ENCODE data around the gene GNA12. TPM values are rescaled to one million over a fixed set of nuclear protein-coding genes. Genes with fewer than 3 reads are reported as not detected.

Gene GNA12
- polyA plus RNA-seq, 1 of the 3 experiments (the other 2 are of a cell fraction): 64.8 TPM

DNA sequence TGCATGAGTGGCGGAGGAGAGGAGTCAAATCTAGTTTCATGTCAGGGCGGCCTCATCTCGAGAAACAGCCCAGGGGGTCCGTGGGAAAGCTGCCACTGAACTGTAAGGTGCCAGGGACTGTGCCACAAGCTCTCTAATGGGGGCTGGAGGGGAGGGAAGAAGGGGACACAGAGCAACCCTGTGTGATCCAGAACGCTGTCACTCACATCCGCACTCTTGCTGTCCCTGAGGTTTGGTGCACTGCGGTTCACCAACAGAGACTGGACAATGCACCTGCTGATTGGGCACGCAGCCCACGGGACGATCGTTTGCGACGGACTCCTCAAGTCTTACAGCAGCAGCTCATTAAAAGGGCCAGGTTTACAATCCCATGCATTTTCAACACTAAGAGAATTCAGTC is 108.4 kb downstream of the GNA12 start (continued):
- TF ChIP-seq, protein P1, sequence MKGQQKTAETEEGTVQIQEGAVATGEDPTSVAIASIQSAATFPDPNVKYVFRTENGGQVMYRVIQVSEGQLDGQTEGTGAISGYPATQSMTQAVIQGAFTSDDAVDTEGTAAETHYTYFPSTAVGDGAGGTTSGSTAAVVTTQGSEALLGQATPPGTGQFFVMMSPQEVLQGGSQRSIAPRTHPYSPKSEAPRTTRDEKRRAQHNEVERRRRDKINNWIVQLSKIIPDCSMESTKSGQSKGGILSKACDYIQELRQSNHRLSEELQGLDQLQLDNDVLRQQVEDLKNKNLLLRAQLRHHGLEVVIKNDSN (IDR thresholded peaks at IDR 0.05; ENCODE audit: borderline replicate concordance, low read depth): no peak
- no peak for TF ChIP-seq YY1 (IDR thresholded peaks at IDR 0.05; ENCODE audit: low read depth)

DNA sequence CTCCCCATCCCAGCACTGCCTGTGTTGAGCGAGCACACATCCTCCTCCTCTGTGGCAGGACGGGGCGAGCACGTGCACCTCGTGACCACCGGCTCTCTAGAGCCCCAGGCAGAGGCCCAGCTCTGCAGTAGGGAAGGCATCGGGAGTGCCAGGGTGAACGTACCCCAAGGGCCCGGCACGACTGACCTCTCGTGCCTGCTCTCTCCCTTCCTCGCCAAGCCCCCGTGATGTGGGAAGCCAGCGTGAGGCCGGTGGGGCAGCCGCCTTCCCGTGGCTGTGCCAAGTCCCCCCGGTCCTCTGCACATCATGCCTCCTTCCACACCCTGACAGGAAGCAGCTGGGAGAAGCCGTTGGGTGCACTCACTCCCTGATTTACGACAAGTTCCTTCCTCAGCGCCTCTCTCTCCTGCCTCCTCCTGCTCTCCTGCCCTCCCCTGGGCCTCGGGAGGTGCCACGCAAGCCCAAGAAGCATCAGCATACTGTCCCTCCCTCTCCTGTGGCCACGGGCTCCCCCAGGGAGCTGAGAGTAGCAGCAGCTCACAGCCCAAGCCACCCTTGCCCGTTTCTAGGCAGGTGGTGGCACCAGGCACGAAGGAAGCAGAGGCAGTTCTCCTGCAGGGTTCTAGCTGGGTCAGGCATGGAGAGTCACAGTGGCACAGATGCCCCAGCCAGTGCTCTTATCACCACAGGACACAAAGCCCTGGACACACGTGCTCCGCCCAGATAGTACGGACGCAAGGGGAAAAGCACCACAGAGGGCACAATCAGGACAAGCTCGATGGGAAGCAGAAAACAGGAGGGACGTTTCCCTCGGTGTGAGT is 109.1 kb downstream of the GNA12 start:
- TF ChIP-seq RAD21 (IDR thresholded peaks at IDR 0.05; ENCODE audit: low read length) (no peak), GATA2 (CRISPR knock-in tag; IDR thresholded peaks at IDR 0.05) (0 out of 2 replicates have a peak, but pooled peaks have one; percentile 12)
- Histone ChIP-seq H3K27ac (ENCODE audit: low read depth in 2 of 2, low read length in 1 of 2) (no peak overlapping the region), H3K4me3 (ENCODE audit: low read depth in 2 of 2, low read length in 1 of 2) (no peak overlapping the region), H3K9me2 (no peaks in the 10 kb centered on the region), H3K79me2 (ENCODE audit: insufficient read depth) (peaks cover 19% of the 10 kb centered on the region; the same call in 1 of the 2 replicates), H3K9me3 (no peaks in the 10 kb centered on the region), H3K4me2 (no peak overlapping the region), H4K20me1 (ENCODE audit: insufficient read depth) (peaks cover 11% of the 10 kb centered on the region), H3F3A (replicated peaks; ENCODE audit: insufficient read depth) (no peaks in the 10 kb centered on the region), H3K27me3 (ENCODE audit: insufficient read depth) (no peaks in the 10 kb centered on the region), H3K9ac (no peak overlapping the region), H3K4me1 (ENCODE audit: control insufficient read depth in 1 of 2, insufficient read depth in 2 of 2, low read depth in 1 of 2, low read length in 1 of 2) (peaks cover 0 to 14% of the 10 kb centered on the region in 2 experiments; a peak in 1 of 4 replicates), H3K36me3 (replicated peaks in 1 of 2; ENCODE audit: control insufficient read depth in 1 of 2, insufficient read depth in 2 of 2, low read length in 1 of 2) (peaks cover 0 to 24% of the 10 kb centered on the region in 2 experiments), H2AFZ (ENCODE audit: low read depth) (no peak overlapping the region)
- ChIA-PET CTCF (interaction anchor here (1.1 to 11.1 kb wide), 3 partner anchors 19 to 130 kb away, joined by 3 to 94 read pairs (median 5); no protein-coding TSS in a partner anchor), POLR2A (interaction anchor here (0.5 kb wide), 1 partner anchor 108 kb away, joined by 3 read pairs; no protein-coding TSS in a partner anchor)
- WGBS (ENCODE audit: low lambda C conversion rate): 91% methylated on average over 28 of the region's 33 CpGs
- no peak for DNase-seq

DNA sequence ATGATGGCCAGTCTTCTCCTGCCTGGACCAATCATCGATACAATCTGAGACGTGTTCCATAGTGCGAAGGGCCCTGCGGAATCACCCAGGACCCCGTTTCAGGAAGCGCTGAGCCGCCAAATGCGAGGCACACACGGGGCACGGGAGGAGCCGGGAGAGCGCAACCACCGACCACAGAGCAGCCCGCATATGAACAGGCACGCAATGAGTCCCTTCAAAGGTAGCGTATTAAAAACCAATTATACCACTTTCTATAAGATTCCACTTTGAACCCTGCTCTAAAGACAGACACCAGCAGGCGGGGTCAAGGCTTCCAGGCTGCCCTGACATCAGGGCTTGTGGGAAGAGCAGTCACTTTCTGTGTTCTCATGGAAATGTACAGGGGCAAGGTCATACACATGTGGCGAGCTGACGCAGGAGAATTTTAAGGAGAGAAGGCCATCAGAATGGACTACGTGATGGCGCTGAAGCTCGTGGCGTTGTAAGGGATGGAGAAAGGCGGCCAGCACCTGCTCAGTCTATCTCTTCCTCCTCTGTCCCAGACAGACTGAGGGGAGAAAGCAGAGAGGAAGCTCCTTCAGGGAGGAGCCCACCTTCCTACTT is 109.9 kb downstream of the GNA12 start:
- DNase-seq: no peak
- H3K27ac ChIP-seq (ENCODE audit: low read depth in 2 of 2, low read length in 1 of 2): no peak overlapping the region
- no peak overlapping the region for H3K4me3 ChIP-seq (ENCODE audit: low read depth in 2 of 2, low read length in 1 of 2)
- WGBS (ENCODE audit: low lambda C conversion rate): 98% methylated on average over 24 of the region's 24 CpGs
- peaks cover 11% of the 10 kb centered on the region for H4K20me1 ChIP-seq (ENCODE audit: insufficient read depth)
- POLR2A ChIA-PET: no interaction called here
- H3F3A ChIP-seq (replicated peaks; ENCODE audit: insufficient read depth): no peaks in the 10 kb centered on the region
- peaks cover 0 to 31% of the 10 kb centered on the region in 2 experiments for H3K36me3 ChIP-seq (replicated peaks in 1 of 2; ENCODE audit: control insufficient read depth in 1 of 2, insufficient read depth in 2 of 2, low read length in 1 of 2)
- H3K9ac ChIP-seq: no peak overlapping the region
- H3K9me3 ChIP-seq: no peaks in the 10 kb centered on the region
- H3K4me2 ChIP-seq: no peak overlapping the region
- H3K4me1 ChIP-seq (ENCODE audit: control insufficient read depth in 1 of 2, insufficient read depth in 2 of 2, low read depth in 1 of 2, low read length in 1 of 2): peaks cover 0 to 14% of the 10 kb centered on the region in 2 experiments; a peak in 1 of 4 replicates
- H3K9me2 ChIP-seq: no peaks in the 10 kb centered on the region
- TF ChIP-seq FOSL2 (IDR thresholded peaks at IDR 0.05; ENCODE audit: borderline replicate concordance, low read depth) (no peak), RXRA (IDR thresholded peaks at IDR 0.05; ENCODE audit: borderline replicate concordance, low read depth) (no peak)
- H3K27me3 ChIP-seq (ENCODE audit: insufficient read depth): no peaks in the 10 kb centered on the region
- CTCF ChIA-PET: interaction anchor here (1.1 to 11.1 kb wide), 4 partner anchors 18 to 131 kb away, joined by 3 to 94 read pairs (median 5); no protein-coding TSS in a partner anchor
- no peak overlapping the region for H2AFZ ChIP-seq (ENCODE audit: low read depth)
- peaks cover 14% of the 10 kb centered on the region; the same call in 1 of the 2 replicates for H3K79me2 ChIP-seq (ENCODE audit: insufficient read depth)
